Head of caudate nucleus (tissue), 42 donors: ENCODE results near the gene IFT80.
A peak's percentile ranks its signal among the peaks of the same experiment; 100 is the strongest.
"Not testable (repeated sequence)": the region's sequence is repeated elsewhere in the genome, so short reads cannot be mapped to it uniquely, and the experiment has no call there.

Experiments used
- DNase-seq, 42 donors: peaks; one replicate each; pipeline versions ENCODE4 v3.0.0 to v3.0.0-alpha.2; 2020 to 2021; ENCODE audit warnings: mixed read lengths in 7 of 42
- intact Hi-C: fragments of 100-400 bp; cut with DNase I; formaldehyde crosslinking; loops from one replicate; pipeline ENCODE4 v1.15.0; 2022

IFT80 gene

DNA sequence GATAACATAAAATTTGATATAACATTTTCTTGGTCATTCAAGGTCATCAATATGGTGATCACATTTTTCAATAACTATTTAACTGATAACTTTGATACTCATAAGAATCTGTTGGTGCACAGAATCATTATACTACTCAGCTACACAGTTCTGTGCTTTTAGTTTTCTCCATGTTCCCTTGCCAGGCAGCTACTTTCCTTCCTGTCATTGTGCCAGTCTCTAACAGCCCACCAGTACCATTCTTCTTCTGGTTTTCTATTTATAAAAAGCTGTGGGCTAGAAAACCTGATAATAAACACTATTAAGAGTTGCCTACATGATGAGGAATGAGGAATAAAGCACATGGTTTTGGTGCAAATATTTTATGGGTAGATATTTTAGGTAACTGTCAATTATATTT lies 96.2 kb downstream of the IFT80 start:
- intact Hi-C loops = no loop called here
- DNase-seq = no peak

DNA sequence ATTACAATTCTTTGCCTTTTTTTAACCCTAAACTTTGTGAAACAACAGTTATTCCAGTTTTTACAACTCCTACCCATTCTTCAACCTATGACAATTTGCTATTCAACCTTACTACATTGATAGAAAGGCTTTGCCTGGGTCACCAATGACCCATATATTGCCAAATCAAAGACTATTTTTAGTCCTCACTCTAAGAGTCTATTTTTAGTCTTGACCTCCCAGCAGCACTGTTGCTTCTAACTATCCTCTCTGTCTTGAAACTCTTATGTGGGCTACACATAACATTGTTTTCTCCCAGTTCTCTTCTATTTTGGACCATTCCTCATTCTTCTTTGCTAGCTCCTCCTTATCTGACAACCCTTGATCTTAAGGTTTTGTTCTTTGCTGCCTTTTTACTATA lies 102.4 kb downstream of the IFT80 start:
- no peak for DNase-seq
- intact Hi-C loops = no loop called here

DNA sequence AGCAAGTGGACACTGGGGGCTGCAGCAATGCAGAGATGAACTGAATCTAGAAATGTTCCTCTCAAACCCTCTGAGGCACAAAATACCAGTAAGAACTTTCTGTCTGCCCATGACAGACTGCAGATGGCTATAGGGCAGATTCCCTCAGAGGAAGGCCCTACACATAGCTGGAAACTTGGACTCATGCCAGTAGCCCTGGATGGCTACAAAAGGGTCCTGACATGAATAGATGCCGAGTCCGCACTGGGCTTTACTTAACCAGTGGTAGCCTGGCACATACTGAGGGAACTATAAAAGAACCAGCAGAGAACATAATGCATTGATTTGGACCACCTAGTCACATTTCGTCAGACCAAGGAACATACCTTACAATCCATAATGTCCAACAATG lies 107.1 kb downstream of the IFT80 start:
- no peak for DNase-seq
- intact Hi-C loops = no loop called here

DNA sequence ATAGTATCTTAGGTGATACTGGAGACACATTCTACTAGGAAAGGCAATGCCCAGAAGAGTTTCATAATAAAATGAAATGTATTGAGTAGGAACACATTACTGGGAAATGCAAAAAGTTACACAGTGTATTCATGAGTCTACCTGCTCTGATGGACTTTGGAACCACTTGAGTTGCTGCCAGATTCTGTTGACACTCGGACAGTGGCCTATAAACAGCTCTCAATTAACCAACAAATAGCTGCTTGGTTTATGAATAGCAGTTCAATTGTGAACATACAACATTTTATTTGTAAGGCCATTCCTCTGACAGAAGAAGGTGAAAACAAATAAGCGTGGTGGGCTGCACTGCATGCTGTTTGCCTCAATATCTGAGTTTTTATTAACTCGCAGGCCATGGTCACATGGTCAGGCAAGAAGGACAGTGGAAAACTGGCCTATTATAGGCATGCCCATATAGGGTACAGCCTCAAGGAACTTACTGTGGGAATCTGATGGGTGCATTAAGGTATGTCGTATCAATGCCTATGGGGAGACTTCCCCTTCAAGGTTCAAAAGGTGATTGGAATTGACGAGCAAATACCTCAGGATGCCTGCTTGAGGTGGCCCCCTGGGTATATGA lies 107.6 kb downstream of the IFT80 start:
- no peak for DNase-seq
- intact Hi-C loops = no loop called here

DNA sequence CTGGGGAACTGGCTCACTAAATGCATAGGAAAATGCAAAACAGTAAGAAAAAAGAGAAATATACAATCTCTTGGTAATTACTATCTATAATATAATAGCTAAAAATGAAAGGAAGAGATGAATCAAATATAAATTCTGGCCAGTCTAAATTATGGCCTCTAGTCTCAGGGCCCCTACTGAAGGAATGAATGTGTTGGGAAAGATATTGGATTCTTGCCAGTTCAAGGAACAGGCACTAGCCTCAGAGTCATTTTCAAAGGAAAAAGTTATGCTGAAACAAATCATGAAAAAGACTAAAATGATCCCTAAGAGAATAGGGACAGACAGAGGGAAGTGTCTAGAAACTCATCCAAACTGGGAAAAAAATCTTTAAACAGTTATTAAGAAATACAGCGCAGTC lies 111.4 kb downstream of the IFT80 start:
- no peak for DNase-seq
- intact Hi-C loops = no loop called here

DNA sequence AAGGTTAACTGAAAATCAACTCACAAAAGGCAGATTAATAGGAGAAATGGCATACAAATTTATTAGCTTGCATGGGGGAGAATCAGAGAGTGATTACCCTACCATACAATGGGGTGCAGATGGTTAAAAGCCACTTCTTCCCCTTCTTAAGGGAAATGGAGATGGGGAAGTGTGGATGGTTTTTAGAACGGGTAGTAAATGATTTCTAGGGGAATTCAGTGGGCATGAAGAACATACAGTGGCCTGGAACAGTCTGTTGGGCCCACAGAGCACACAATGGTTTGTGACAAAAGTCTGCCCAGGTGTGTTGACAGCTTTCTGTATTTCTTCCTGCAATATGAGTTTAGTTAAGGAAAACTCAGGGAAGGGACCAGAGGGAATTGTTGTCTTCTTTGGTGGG lies 112.8 kb downstream of the IFT80 start:
- intact Hi-C loops = no loop called here
- DNase-seq = no peak

DNA sequence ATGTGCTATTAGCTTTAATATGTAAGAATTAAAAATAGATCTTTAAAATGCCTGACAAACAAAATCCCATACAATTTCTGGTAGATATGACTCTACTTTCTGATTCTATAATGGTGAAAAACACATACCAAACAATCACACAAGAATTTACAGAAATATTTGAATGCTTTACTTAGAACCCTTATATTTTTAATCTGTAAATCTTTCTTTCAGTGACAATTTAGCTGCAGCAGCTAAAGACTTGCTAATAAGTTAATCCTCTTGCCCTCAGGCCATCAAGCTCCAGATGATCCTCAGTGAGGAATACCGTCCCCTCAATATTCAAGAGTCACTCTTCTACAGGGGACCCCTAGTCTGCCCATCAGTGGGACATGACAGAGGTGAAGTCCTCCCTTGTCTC lies 118.2 kb downstream of the IFT80 start:
- intact Hi-C loops = no loop called here
- no peak for DNase-seq

DNA sequence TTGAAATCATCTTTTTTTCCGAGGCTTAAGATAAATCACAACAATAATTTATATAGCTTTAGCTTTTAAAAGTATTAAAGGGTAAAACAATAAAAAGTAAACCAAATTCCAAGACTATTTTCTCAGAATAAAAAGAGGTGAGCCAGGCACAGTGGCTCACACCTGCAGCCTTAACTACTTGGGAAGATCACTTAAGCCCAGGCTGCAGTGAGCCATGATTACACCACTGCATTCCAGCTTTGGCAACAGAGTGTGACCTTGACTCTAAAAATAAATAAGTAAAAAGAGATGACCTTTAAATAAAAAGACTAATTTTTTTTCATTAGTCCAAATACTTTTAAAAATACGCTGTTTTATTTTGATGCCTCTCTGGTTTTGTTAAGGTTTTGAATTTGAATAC lies 119.4 kb downstream of the IFT80 start:
- no peak for DNase-seq
- intact Hi-C loops = no loop called here

DNA sequence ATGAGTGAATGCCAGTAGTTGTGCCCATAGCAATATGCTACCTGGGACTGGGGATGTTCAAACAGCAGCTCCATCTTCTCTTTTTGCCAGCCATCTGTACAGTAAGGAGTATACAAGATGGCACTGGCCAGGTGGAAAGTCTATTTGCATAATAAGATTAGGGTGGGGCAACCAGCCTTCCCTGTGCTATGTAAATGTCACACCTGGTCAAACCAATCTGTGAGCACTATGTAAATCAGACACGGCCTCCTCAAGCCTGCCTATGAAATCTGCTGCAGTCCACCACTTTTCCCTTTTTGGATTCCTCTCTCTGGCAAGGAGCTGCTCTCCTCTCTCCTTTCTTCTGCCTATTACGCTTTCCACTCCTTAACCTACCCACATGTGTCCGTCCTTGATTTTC lies 120.8 kb downstream of the IFT80 start:
- DNase-seq = no peak
- intact Hi-C loops = no loop called here

DNA sequence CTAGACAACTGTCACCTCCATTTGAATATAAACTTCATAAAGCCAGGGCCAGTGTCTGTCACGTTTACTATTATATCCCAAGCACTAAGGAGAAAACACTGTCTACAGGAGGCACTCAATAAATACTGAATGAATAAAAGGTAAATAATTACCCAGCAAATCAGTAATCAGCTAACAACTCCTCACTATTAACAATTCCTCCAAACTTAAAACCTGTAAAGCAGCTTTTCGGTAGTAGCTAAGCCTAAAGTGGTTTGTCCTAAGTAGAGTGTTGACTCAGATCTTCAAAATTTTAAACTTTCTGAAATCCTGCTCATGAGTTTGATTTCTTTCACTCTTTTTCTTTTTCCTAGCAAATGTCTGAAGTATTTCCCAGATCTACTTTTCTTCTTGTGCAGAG lies 133.9 kb downstream of the IFT80 start:
- intact Hi-C loops = no loop called here
- DNase-seq = no peak

DNA sequence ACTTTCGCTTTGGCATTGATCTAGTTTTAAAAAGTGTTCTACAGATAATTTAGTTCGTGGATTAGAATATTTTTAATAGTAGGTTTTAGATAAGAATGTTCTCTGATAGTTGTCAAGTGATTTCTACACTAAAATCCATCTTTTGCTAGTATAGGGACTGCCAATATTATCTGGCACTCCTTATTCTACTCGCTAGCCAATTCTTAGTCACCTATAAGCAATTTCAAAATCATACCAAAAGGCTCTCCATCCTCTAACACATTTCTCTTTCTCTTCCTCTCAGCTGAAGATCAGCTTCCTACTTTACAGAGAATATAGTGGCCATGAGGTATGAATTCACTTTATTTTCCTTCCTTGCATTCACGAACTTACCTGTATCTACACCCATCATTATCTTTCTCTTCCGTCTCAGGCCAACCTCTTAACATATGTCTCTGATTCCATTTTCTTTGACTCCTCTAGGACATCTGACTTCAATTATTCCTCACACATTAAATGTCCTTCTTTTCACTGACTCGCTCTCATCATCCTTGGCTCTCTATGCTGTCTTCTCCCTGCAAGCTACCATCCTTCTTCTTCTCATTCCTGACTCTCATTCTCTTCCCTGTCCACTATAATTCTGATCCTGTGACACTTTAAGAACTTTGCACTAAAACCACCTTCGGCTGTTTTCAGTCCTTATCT lies 138.3 kb downstream of the IFT80 start:
- intact Hi-C loops = no loop called here
- no peak for DNase-seq

DNA sequence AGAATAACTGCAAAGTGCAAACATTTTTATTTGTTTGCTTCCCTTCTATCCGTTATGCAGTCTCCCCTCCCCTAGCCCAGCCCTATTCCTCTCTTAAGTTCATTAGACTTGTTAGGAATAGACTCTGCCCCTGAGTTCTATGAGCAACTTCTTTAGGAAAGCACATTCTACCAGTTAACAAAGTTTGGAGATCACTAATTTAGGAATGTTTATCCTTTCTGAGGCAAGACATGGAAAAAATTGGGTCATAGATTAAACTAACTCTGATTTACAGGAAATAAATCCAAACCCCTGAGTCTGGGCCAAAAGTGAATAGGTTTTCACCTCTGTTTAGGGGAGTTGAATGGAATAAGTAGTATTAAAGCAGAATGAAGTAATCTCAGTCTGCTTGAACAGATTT lies 139.4 kb downstream of the IFT80 start:
- intact Hi-C loops = no loop called here
- no peak for DNase-seq

DNA sequence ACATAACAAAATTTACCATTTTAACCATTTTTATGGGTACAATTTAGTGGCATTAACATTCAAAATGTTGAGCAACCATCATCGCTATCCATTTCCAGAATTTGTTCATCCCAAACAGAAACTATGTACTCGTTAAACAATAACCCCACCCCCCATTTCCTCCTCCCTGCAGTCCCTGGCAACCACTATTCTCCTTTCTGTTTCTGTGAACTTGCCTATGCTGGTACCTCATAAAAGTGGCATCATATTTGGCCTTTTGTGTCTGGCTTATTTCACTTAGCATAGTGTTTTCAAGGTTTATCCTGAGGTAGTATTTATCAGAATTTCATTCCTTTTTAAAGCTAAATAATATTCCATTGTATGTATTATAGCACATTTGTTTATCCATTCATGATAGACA lies 141.4 kb downstream of the IFT80 start:
- intact Hi-C loops = no loop called here
- DNase-seq = no peak

DNA sequence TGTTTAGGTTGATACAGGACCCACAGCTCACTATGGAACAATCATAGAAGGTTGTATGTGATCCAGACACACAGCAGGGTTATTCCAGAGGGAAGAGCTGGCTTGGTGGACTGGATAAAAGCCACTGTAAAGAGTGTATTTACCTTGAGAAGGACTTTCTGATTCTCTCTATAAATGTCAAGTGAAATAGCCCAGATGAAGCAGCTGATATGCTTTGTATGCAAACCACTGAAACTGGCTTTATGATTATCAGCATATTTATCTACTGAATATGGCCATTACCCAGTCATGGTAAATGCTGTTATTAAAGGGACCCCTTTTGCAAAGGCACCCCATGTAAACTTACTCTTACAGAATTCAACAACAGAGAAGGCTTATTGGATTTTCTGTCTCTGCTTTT lies 145.7 kb downstream of the IFT80 start:
- intact Hi-C loops = no loop called here
- DNase-seq = no peak

DNA sequence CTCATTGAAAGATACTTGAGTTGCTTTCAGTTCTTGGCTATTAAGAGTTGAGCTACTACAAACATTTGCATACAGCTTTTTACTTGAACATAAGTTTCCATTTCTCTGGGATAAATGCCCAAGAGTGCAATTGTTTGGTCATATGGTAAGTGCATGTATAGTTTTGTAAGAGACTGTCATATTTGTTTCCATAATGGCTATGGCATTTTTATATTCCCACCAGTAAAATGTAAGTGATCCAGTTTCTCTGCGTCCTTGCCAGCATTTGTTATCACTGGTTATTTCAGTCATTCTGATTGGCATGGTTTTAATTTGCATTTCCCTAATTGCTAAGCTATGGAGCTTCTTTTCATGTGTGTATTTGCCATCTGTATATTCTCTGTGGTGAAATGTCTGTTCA lies 151.3 kb downstream of the IFT80 start:
- no peak for DNase-seq
- intact Hi-C loops = no loop called here

DNA sequence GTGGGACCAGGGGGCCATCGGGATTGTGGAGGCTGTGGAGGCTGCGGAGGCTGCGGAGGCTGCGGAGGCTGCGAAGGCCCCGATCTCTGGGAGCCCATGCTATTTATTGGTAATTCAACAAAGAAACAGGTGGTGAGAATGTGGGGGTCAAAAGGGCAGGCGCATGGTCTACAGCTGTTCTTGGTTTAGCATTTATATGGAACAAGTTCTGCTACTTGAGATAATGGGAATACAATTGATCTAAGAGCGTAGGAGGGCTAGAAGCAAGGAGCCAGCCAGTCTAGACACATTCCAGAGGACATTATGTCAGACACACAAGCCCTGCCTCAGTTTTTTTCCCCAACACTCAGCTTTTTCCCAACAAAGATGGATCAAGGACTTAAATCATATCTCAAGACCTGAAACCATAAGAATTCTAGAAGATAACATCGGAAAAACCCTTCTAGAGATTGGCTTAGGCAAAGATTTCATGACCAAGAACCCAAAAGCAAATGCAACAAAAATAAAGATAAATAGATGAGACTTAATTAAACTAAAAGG lies 153.7 kb downstream of the IFT80 start:
- intact Hi-C loops = no loop called here
- DNase-seq = no peak

DNA sequence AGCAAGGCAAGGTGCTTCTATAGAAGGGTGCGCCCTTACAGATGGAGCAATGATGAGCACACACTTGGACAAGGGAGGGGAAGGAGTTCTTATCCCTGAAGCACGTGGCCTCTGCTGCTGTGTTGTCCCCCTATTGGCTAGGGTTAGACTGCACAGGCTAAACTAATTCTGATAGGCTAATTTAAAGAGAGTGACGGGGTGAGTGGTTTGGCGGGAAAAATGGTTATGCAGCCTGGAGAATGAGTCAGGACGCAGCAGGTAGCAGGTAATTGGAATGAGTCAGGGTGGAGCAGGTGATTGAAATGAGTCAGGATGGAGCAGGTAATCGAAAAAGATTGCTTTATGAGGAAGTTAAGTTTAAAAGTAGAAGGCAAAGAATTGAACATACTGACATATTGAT lies 158.3 kb downstream of the IFT80 start:
- intact Hi-C loops = not testable (repeated sequence)

DNA sequence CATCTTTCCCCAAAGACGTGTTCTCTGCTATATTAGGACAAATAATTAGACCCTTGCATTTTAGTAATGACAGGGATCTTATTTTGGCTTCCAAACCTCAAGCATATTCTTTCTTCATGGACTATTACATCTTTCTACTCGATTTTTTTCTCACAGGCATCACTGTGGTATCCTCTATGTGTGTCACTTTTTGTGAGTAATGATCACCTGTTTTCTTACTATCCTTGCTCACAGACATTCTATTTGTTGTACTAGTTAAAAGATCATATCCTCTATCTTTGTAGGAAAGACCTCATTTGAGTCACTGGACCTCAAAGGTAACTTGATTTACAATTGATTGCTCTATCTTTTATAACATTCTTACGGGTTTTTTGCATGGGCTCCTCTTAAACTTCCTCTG lies 167.0 kb downstream of the IFT80 start:
- intact Hi-C loops = no loop called here

More for the DNA sequence above, 158.3 kb downstream of the IFT80 start:
- DNase-seq = not testable (repeated sequence)

DNA sequence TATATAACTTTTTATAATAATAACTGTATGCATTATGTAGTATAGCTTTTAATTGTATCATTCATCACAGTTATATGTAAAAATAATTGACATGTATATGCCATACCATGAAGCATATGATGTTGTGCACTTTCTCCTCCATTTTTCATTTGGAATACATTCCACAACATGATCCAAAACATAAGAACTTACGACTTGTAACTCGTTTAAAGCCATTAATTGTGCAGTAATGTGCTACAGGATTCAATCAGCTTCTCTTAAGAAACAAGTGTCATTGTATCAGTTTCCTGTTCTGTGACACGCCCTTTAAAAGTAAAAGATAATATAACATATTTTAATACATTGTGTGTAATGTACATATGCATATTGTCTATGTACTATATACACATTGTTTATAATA lies 171.6 kb downstream of the IFT80 start:
- intact Hi-C loops = no loop called here
- DNase-seq = no peak

More for the DNA sequence above, 167.0 kb downstream of the IFT80 start:
- no peak for DNase-seq

DNA sequence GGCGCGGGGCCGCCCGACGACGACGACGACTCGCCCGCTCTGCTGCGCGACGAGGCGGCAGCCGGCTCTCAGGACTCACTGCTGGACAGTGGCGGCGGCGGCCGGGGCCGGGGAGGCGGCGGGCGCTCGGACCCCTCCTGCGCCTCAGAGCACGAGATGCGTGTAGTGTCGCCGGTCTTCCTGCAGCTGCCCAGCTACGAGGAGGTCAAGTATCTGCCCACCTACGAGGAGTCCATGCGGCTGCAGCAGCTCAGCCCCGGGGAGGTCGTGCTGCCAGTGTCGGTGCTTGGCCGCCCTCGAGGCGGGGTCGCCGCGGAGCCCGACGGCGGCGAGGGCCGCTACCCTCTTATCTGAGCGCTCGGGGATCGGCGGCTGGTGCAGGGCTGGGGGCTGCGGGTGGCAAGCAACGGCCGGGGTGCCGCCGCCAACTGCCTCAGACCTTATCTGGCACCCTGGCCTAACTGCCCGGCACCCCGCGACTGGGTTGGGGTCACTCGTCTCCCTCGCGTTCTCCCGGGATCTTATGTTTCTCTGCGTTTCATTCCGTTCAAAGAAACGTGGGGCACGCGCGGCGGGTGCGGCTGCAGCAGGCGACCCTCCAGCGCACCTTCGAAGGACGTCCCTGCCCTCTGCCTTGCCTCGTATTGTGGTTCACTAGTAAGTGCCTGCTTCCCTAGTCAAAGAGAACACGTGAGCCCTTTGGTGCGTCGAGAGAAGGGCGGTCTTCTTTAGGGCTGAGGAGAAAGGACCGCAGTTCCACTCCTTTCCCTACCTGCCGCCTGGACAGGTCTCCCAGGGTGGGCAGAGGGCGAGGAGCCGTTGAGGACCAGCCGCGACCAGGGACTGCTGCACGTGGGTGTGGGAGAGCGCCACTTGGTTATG lies 172.8 kb downstream of the IFT80 start:
- intact Hi-C loops = no loop called here
- peak in 2 of 42 donors; percentile 3 for DNase-seq
